SJSA1 (cell line): Measurements from ENCODE around the gene PNPLA6. TPM values are rescaled to one million over a fixed set of nuclear protein-coding genes. Genes with fewer than 3 reads are reported as not detected.

Experiments
- DNase-seq, 2 experiments: peaks; one replicate each; pipeline ENCODE4 v3.0.0-alpha.2; 2015 to 2020; ENCODE audit warnings: low spot score in 2 of 2, low read depth in 1 of 2
- H3K27ac ChIP-seq: fragments of 250-450 bp; sonication (Bioruptor Pico); 2 replicates; pipeline ENCODE4 v1.5.1; 2020; ENCODE audit warnings: mild to moderate bottlenecking, moderate library complexity
- H3K27me3 ChIP-seq: fragments of 250-450 bp; sonication (Bioruptor Pico); replicated peaks from 2 replicates; pipeline ENCODE4 v1.5.1; 2020; ENCODE audit warnings: mild to moderate bottlenecking, moderate library complexity
- H3K36me3 ChIP-seq: fragments of 250-450 bp; sonication (Bioruptor Pico); 2 replicates; pipeline ENCODE4 v1.5.1; 2020; ENCODE audit warnings: mild to moderate bottlenecking
- H3K4me1 ChIP-seq: fragments of 250-450 bp; sonication (Bioruptor Pico); replicated peaks from 2 replicates; pipeline ENCODE4 v1.6.1; 2021; ENCODE audit warnings: mild to moderate bottlenecking
- H3K4me3 ChIP-seq: fragments of 250-450 bp; sonication (Bioruptor Pico); 2 replicates; pipeline ENCODE4 v1.5.1; 2020; ENCODE audit warnings: mild to moderate bottlenecking
- H3K9me3 ChIP-seq: fragments of 250-450 bp; sonication (Bioruptor Pico); replicated peaks from 2 replicates; pipeline ENCODE4 v1.5.1; 2020; ENCODE audit warnings: mild to moderate bottlenecking
- total RNA-seq: library from RNA; depleted of rRNA; stranded (reverse); fragments of >200 nt; shearing (Covaris generic); gene quantifications from 2 replicates; pipeline ENCODE4 v1.2.3, GENCODE V29; 2014

The PNPLA6 gene
- total RNA-seq, 1 experiment from 2014 or later, result 41.6 TPM

- H3K27ac ChIP-seq, result no peak overlapping the region
- H3K4me3 ChIP-seq, result no peak overlapping the region
- H3K27me3 ChIP-seq, result peaks cover 46% of the 10 kb centered on the region
- H3K36me3 ChIP-seq, result no peaks in the 10 kb centered on the region
- no peaks in the 10 kb centered on the region for H3K4me1 ChIP-seq
- no peaks in the 10 kb centered on the region for H3K9me3 ChIP-seq
- no peak for DNase-seq
These were observed 60.9 kb downstream of the PNPLA6 start for GRCh38 chr19:7596211-7596937.

GRCh38 chr19:7597689-7598088 is 62.2 kb downstream of the PNPLA6 start:
- Histone ChIP-seq H3K4me3 (no peak overlapping the region), H3K27me3 (peaks cover 50% of the 10 kb centered on the region), H3K27ac (no peak overlapping the region), H3K36me3 (no peaks in the 10 kb centered on the region), H3K4me1 (no peaks in the 10 kb centered on the region), H3K9me3 (no peaks in the 10 kb centered on the region)
- DNase-seq, result no peak

- Histone ChIP-seq H3K27me3 (peaks cover 50% of the 10 kb centered on the region), H3K27ac (no peak overlapping the region), H3K9me3 (no peaks in the 10 kb centered on the region), H3K4me1 (no peaks in the 10 kb centered on the region), H3K4me3 (no peak overlapping the region), H3K36me3 (no peaks in the 10 kb centered on the region)
- no peak for DNase-seq
These were observed 62.7 kb downstream of the PNPLA6 start for GRCh38 chr19:7598180-7598579.

- Histone ChIP-seq H3K36me3 (no peaks in the 10 kb centered on the region), H3K9me3 (no peaks in the 10 kb centered on the region), H3K27ac (no peak overlapping the region), H3K27me3 (peaks cover 26% of the 10 kb centered on the region), H3K4me1 (no peaks in the 10 kb centered on the region), H3K4me3 (no peak overlapping the region)
- DNase-seq, result no peak
These were observed 65.2 kb downstream of the PNPLA6 start for GRCh38 chr19:7600721-7601120.

- H3K27me3 ChIP-seq, result peaks cover 14% of the 10 kb centered on the region
- H3K27ac ChIP-seq, result no peak overlapping the region
- no peak for DNase-seq
- H3K4me1 ChIP-seq, result no peaks in the 10 kb centered on the region
- H3K36me3 ChIP-seq, result no peaks in the 10 kb centered on the region
- H3K9me3 ChIP-seq, result no peaks in the 10 kb centered on the region
- no peak overlapping the region for H3K4me3 ChIP-seq
These were observed 66.9 kb downstream of the PNPLA6 start for GRCh38 chr19:7602240-7602934.

GRCh38 chr19:7602935-7603497 is 67.5 kb downstream of the PNPLA6 start:
- Histone ChIP-seq H3K27ac (no peak overlapping the region), H3K27me3 (0 out of 2 replicates have a peak, but pooled peaks cover 9% of the 10 kb centered on the region), H3K4me1 (no peaks in the 10 kb centered on the region), H3K36me3 (no peaks in the 10 kb centered on the region), H3K9me3 (no peaks in the 10 kb centered on the region), H3K4me3 (no peak overlapping the region)
- no peak for DNase-seq

- Histone ChIP-seq H3K4me3 (no peak overlapping the region), H3K36me3 (no peaks in the 10 kb centered on the region), H3K4me1 (no peaks in the 10 kb centered on the region), H3K27ac (no peak overlapping the region), H3K27me3 (0 out of 2 replicates have a peak, but pooled peaks cover 3% of the 10 kb centered on the region), H3K9me3 (no peaks in the 10 kb centered on the region)
- no peak for DNase-seq
These were observed 68.4 kb downstream of the PNPLA6 start for GRCh38 chr19:7603919-7604318.

GRCh38 chr19:7605490-7606222 is 70.1 kb downstream of the PNPLA6 start:
- peak; percentile 22 to 46 for DNase-seq
- H3K4me1 ChIP-seq, result no peaks in the 10 kb centered on the region
- 0 out of 2 replicates have a peak, but pooled peaks cover 3% of the 10 kb centered on the region for H3K27me3 ChIP-seq
- no peak overlapping the region for H3K27ac ChIP-seq
- no peaks in the 10 kb centered on the region for H3K9me3 ChIP-seq
- H3K36me3 ChIP-seq, result no peaks in the 10 kb centered on the region
- no peak overlapping the region for H3K4me3 ChIP-seq

GRCh38 chr19:7606289-7606688 is 70.8 kb downstream of the PNPLA6 start:
- Histone ChIP-seq H3K36me3 (no peaks in the 10 kb centered on the region), H3K27ac (no peak overlapping the region), H3K4me3 (no peak overlapping the region), H3K4me1 (no peaks in the 10 kb centered on the region), H3K9me3 (no peaks in the 10 kb centered on the region), H3K27me3 (0 out of 2 replicates have a peak, but pooled peaks cover 3% of the 10 kb centered on the region)
- no peak for DNase-seq

- Histone ChIP-seq H3K27me3 (no peaks in the 10 kb centered on the region), H3K27ac (no peak overlapping the region), H3K36me3 (no peaks in the 10 kb centered on the region), H3K4me3 (no peak overlapping the region), H3K9me3 (no peaks in the 10 kb centered on the region), H3K4me1 (no peaks in the 10 kb centered on the region)
- no peak for DNase-seq
These were observed 71.8 kb downstream of the PNPLA6 start for GRCh38 chr19:7607212-7607873.

GRCh38 chr19:7607874-7608560 is 72.5 kb downstream of the PNPLA6 start:
- H3K27ac ChIP-seq, result no peak overlapping the region
- H3K9me3 ChIP-seq, result no peaks in the 10 kb centered on the region

GRCh38 chr19:7610491-7611240 is 75.1 kb downstream of the PNPLA6 start:
- Histone ChIP-seq H3K9me3 (no peaks in the 10 kb centered on the region), H3K27ac (no peak overlapping the region), H3K4me3 (no peak overlapping the region), H3K27me3 (no peaks in the 10 kb centered on the region), H3K4me1 (no peaks in the 10 kb centered on the region), H3K36me3 (no peaks in the 10 kb centered on the region)
- peak in 1 of 2 experiments; percentile 29 for DNase-seq

More at GRCh38 chr19:7607874-7608560, 72.5 kb downstream of the PNPLA6 start:
- Histone ChIP-seq H3K4me1 (no peaks in the 10 kb centered on the region), H3K4me3 (no peak overlapping the region), H3K27me3 (no peaks in the 10 kb centered on the region), H3K36me3 (no peaks in the 10 kb centered on the region)
- no peak for DNase-seq
